Mononuclear cell (primary cell): Measurements from ENCODE around the gene NAA38. TPM values are rescaled to one million over a fixed set of nuclear protein-coding genes. Genes with fewer than 3 reads are reported as not detected.
"Not testable (repeated sequence)": the region's sequence is repeated elsewhere in the genome, so short reads cannot be mapped to it uniquely, and the experiment has no call there.

ENCODE experiments used
- H3K27me3 ChIP-seq: 2 replicates; pipeline ENCODE4 v1.6.0; 2011; ENCODE audit warnings: low read length, control low read depth; ENCODE audit not compliant: insufficient read depth
- H3K4me1 ChIP-seq: 2 replicates; pipeline ENCODE4 v1.5.1; 2011; ENCODE audit warnings: mild to moderate bottlenecking, low read length, control low read depth; ENCODE audit not compliant: insufficient read depth
- H3K4me3 ChIP-seq: 2 replicates; pipeline ENCODE4 v1.5.1; 2011; ENCODE audit warnings: mild to moderate bottlenecking, low read length, moderate library complexity
- H3K9me3 ChIP-seq: 2 replicates; pipeline ENCODE4 v1.5.1; 2011; ENCODE audit warnings: low read depth, mild to moderate bottlenecking, control low read depth, low read length
- total RNA-seq: library from RNA; depleted of rRNA; stranded (reverse); fragments of >200 nt; gene quantifications from one replicate; pipeline ENCODE4 v1.2.3, GENCODE V29; 2012

Gene NAA38
- total RNA-seq, 1 donor, result 14.0 TPM

DNA sequence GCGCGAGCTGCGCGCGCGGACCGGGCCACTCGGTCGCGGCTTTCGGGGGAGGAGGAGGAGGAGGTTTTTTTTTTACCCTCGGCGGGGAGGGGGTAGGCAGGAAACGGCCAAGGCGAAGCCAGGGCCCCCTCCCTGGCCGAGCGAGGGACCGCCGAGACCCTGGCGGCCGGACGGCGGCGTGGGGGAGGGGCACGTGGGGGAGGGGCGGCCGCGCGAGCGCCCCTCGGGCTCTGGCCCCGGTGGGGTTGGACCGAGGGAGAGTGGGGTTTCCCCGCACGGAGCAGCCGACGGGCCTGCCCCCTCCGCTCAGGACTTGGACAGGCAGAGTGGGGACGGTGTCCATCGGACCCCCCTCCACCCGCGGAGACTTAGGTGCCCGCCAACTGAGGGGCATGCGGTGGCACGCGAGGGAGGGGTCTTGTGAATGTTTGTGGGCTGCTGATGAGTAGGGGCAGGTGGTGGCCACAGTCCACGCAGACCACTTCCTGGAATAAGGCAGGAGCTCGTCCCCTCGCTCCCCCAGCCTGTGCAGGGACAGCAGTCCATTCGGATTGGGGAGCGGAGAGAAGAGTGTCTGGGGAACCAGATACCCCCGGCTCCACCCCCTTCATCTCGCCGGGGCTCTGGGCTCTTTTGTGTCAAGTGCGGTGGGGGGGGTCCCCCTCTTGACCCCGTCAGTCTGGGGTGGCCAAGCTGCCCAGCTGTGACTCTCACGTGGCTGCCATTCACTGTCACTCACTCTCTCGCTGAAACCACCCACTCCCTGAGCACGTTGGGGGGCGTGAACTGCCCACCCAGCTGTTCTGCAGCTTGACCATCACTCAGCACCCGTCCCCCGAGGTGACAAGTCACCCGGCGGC is 28.2 kb upstream of the NAA38 start:
- H3K27me3 ChIP-seq, result no peaks in the 10 kb centered on the region
- peaks cover 77% of the 10 kb centered on the region for H3K4me1 ChIP-seq
- H3K4me3 ChIP-seq, result peak overlapping the region; percentile 68
- no peaks in the 10 kb centered on the region for H3K9me3 ChIP-seq

DNA sequence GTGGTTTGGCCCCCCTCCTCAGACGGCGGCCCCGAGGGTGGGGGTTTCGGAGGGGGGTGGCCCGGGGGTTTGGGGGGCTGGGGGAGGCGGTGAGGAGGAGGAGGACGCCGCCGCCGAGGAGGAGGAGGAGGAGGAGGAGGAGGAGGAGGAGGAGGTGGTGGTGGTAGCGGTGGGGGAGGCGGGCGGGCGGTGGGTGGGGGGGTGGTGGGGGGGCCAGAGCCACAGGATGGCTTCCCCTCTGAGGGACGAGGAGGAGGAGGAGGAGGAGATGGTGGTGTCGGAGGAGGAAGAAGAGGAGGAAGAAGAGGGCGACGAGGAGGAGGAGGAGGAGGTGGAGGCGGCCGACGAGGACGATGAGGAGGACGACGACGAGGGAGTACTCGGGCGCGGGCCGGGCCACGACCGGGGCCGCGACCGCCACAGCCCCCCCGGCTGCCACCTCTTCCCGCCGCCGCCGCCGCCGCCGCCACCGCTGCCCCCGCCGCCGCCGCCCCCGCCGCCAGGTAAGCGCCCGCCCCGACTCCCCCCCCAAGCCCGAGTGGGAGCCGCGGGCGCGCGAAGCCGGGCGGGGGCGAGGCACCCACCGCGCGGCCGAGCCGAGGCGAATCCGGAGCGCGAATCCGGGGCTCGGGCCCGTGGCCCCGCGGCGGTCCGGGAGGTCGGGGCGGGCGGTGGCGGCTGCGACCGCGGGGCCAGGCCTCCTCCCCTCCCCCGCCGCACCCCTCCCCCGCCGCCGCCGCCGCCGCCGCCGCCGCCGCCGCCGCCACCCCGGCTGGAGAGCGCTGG is 27.4 kb upstream of the NAA38 start:
- Histone ChIP-seq H3K4me3 (peak overlapping the region; percentile 68), H3K9me3 (no peaks in the 10 kb centered on the region), H3K4me1 (peaks cover 77% of the 10 kb centered on the region), H3K27me3 (no peaks in the 10 kb centered on the region)

DNA sequence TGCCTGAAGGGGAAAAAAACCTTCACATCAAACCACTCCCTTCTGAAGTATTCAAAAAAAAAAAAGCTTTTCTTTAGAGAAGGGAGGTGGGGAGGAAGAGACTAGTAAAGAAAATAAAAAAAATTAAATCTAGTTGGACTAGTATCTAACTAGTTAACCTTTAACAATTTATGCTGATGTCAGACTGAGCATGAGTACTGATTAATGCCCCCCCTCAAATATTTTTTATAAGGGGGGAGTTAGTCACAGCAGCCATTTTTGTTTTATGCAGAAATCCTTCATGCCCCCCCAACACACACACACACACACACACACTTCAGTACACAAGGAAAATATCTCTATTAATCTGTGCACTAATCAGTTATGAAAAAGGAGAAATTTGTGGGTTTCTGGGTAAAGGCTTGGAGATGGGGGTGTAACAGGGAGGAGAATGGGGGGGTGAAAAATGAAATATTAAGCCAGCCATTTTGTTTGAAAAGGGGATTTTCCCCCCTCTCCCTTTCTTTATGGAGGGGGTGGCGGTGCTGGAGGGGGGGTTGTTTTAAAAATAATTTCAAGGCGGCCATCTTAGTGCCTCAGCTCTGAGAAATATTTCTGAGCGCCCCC is 26.5 kb upstream of the NAA38 start:
- H3K4me3 ChIP-seq, result peak overlapping the region; percentile 10
- peaks cover 72% of the 10 kb centered on the region for H3K4me1 ChIP-seq
- H3K9me3 ChIP-seq, result no peaks in the 10 kb centered on the region
- no peaks in the 10 kb centered on the region for H3K27me3 ChIP-seq

DNA sequence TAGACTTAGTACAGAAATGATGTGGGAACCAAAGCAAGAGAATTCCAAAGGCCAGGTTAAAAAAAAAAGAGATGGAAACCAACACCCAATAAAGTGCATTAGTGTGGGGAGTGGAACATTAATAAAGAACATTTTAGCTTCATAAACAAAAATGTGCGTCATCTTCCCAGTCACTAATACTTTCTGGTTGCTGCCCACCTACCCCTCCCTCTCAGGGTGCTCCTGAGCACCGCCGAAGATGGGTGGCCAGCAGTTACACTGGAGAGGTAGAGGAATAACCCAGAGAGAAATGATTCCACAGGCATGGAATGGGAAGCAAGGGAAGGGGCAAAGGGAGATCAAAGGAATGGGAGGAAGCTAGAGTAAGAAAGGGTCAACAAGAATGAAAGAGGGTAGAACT is 25.3 kb upstream of the NAA38 start:
- Histone ChIP-seq H3K9me3 (no peaks in the 10 kb centered on the region), H3K4me1 (peaks cover 60% of the 10 kb centered on the region), H3K27me3 (no peaks in the 10 kb centered on the region), H3K4me3 (no peak overlapping the region)

DNA sequence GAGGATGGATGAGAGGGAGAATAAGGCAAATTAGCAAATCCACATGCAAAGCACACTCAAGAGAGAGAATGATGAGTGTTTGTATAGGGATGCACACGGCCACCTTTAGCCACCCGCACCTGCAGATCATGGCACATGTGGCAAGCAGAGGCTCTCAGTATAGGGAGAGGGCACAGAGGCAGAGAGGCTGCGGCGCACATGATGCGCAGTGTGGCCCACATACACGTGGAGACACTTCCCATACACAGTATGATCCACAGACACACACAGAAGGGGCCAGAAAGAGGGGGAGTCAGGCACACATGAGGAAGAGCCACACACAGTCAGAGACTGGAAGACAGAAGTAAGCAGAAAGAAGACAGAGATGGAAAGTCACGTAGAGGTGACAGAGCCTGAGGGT is 24.7 kb upstream of the NAA38 start:
- Histone ChIP-seq H3K27me3 (no peaks in the 10 kb centered on the region), H3K4me3 (no peak overlapping the region), H3K9me3 (no peaks in the 10 kb centered on the region), H3K4me1 (peaks cover 57% of the 10 kb centered on the region)

DNA sequence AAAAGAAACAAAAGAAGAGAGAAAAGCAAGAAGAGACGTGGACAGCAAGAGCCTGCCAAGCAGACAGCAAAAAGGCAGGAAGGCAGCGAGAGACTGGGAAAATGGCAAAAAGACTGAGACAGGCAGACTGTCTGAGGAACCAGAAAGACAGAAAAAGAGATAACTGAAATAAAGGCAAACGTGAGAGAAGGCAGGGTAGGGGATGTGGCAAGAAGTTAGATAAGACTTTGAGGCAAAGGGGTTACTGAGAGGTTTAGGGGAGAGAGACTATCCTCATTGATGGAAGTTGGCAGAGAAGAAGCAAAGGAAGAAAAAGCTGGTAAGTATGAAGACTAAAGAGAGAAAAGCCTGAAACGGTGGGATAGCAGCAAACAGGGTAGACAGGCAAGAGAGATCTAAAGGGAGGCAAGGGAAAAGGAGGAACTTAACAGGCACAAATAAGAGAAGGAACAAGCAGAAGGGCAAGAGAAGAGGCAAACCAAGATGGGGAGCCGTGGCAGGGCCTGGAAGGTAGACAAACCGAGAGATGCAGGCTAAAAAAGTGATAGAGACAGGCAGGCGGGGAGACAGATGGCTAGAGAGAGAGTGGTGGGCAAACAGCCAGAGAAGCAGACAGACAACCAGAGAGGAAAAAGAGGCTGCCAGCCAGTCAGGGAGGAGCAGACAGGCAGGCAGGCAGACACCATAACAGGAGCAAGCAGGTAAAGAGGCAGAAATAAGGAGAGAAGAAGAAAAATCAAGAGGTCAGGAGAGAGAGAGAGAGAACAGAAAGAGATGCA is 24.1 kb upstream of the NAA38 start:
- Histone ChIP-seq H3K4me1 (peaks cover 53% of the 10 kb centered on the region), H3K4me3 (no peak overlapping the region), H3K27me3 (no peaks in the 10 kb centered on the region), H3K9me3 (no peaks in the 10 kb centered on the region)

DNA sequence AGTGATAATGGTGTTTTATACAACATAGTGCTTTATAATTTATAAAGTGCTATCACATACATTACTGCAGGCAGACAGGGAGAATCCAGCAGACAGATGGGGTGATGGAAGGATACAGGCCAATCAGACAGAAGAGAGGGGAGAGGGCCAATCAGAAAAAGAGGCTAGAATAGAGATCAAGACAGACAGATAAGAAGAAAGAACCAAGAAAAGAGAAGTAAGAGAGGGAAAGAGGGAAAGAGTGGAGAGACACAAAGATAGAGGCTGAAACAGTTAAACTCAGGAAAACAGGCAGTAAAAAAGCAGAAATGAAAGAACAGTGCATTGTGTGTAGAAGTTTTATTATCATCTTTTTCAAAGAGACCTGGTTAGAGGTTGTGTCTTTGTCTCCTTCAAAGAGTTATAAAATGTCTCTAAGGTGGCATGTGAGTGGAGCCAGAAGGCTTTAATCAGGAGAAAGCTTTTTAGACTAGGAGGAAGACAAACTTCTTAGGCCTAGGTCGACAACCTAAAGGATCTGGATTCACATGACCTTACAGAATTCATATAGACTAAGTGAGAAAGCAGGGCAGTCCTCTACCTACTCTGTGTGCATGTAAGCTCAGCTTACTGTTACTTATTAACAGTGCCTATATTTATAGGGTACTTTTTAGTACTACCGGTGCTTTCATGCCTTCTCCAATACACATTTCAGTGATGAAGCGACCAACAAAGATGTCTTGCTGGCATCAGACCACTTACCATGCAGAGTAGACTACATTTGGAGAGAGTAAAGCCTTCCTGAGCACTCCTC is 22.9 kb upstream of the NAA38 start:
- no peak overlapping the region for H3K4me3 ChIP-seq
- peaks cover 53% of the 10 kb centered on the region for H3K4me1 ChIP-seq
- H3K9me3 ChIP-seq, result no peaks in the 10 kb centered on the region
- H3K27me3 ChIP-seq, result no peaks in the 10 kb centered on the region

DNA sequence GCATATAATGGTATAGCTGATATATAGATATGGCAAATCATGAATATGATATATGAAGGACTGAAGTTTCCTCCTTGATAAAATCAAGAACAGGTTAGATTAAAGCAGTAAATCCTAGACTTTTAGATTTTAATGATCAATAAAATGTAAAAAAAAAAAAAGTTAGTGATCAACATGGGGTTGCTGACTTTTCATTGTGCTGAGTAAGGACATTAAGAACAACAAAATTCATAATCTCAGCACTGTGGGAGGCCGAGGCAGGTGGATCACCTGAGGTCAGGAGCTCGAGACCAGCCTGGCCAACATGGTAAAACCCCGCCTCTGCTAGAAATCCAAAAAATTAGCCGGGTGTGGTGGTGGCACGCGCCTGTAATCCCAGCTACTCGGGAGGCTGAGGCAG is 20.9 kb upstream of the NAA38 start:
- Histone ChIP-seq H3K9me3 (no peaks in the 10 kb centered on the region), H3K4me3 (no peak overlapping the region), H3K27me3 (no peaks in the 10 kb centered on the region), H3K4me1 (peaks cover 59% of the 10 kb centered on the region)

DNA sequence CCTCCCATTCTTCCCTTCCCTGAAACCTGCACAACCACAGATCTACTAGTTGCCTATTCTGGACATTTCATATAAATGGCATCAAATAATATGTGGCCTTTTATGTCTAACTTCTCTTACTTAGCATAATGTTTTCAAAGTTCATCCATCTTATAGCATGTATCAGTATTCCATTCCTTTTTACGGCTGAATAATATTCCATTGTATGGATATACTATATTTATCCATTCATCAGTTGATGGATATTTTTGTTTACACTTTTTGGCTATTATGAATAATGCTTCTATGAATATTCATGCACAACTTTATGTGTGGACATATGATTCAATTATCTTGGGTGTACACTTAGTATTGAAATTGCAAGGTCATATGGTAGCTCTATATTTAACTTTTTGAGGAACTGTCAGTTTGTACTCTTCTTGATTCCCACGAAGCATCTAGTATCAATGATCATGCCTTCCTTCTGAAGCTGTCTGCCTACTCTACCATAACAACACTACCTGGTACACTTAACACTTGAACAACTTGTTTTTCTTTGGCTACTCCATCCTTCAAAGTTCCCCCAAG is 18.5 kb upstream of the NAA38 start:
- no peaks in the 10 kb centered on the region for H3K27me3 ChIP-seq
- H3K4me1 ChIP-seq, result peaks cover 51% of the 10 kb centered on the region
- no peaks in the 10 kb centered on the region for H3K9me3 ChIP-seq
- no peak overlapping the region for H3K4me3 ChIP-seq

DNA sequence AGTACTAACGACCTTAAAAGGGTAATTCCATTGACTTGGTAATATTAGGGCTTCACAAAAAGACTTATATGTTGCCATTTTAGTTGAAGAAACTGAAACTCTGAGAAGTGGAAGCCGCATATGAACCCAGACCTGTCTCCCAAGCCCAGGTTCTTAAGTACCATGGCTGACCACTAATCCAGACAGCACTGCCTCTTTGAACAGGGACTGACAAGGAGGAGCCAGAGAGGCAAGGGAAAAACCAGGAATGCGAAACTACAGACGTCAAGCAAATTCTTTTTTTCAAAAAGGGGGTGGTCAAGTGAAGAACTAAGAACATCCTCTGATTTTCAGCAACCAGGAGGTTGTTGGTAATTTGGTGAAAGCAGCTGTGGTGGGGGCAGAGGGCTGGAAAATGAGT is 15.7 kb upstream of the NAA38 start:
- Histone ChIP-seq H3K9me3 (no peaks in the 10 kb centered on the region), H3K27me3 (no peaks in the 10 kb centered on the region), H3K4me3 (no peak overlapping the region), H3K4me1 (peaks cover 64% of the 10 kb centered on the region)

DNA sequence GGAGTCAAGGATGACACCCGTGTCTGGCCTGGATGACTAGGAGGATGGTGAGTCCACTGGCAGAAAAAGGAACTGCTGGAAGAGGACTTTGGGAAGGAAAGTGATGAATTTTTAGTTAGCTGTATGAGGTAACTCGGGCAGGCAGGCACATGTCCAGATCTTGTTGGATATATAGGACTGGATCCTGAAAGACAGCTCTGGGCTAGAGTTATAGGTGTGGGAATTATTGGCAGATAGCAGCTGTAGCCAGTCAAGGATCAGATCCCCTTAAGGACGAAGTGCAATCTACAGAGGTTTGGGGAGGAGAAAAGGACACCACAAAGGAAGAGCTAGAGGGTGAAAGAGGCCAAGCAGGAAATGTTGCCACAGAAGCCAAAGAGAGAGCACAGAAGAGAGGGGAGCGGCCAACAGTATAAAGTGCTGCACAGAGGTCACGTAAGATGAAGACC is 10.5 kb upstream of the NAA38 start:
- no peaks in the 10 kb centered on the region for H3K9me3 ChIP-seq
- H3K4me1 ChIP-seq, result peaks cover 57% of the 10 kb centered on the region
- no peak overlapping the region for H3K4me3 ChIP-seq

DNA sequence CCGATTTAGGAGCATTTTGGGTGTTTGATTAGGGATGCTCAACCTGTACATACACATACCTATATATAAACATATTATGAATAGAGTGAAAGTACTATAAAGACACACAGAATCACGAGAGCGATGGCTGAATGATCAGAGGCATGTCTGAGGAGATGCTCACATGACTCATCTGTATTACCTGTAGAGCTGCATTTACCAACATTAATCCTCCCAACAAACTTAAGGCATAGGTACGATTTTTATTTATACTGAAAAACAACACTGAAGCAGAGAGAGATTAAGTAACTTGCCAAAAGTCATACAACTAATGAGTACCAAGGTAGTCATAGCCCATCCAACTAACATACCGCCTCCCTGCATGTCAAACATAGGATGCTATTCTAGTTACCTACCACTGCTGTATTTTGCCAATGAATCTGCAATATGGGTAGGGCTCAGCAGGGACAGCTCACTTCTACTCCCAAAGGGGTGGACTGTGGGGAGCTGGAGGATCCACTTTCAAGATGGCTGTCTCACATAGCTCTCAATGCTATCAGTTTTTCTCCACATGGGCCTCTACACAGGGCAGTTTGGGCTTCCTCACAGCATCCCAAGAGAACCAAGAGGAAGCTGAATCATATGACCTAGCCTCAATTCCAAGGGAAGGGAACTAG is 7.8 kb upstream of the NAA38 start:
- no peaks in the 10 kb centered on the region for H3K27me3 ChIP-seq
- H3K4me3 ChIP-seq, result no peak overlapping the region
- no peaks in the 10 kb centered on the region for H3K9me3 ChIP-seq
- peaks cover 35% of the 10 kb centered on the region for H3K4me1 ChIP-seq

More for the DNA sequence above, 10.5 kb upstream of the NAA38 start:
- no peaks in the 10 kb centered on the region for H3K27me3 ChIP-seq

DNA sequence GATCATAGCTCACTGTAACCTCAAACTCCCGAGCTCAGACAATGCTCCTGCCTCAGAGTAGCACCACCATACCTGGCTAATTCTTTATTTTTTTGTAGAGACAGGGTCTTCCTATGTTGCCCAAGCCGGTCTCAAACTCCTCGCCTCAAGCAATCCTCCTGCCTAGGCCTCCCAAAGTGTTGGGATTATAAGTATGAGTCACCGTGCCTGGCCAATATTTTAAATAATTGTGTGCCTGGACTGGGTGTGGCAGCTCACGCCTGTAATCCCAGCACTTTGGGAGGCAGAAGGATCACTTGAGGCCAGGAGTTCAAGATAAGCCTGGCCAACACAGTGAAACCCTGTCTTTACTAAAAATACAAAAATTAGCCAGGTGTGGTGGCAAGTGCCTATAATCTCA is 7.0 kb upstream of the NAA38 start:
- not testable (repeated sequence) for H3K4me3 ChIP-seq, H3K27me3 ChIP-seq, H3K9me3 ChIP-seq
- peaks cover 28% of the 10 kb centered on the region for H3K4me1 ChIP-seq
